PC-3 (cell line): ENCODE measurements around the gene CBFA2T2.

Source experiments
- EZH2 ChIP-seq: fragments of 300-600 bp; sonication (generic); IDR thresholded peaks from one replicate; pipeline ENCODE4 v1.6.1; 2017; ENCODE audit warnings: antibody characterized with exemption, mild to moderate bottlenecking, low read length; ENCODE audit not compliant: unreplicated experiment
- EZH2phosphoT487 ChIP-seq: fragments of 300-600 bp; sonication (generic); IDR thresholded peaks from 2 replicates; pipeline ENCODE4 v1.6.1; 2018; ENCODE audit warnings: mild to moderate bottlenecking, antibody characterized with exemption, low read length, borderline replicate concordance
- TF ChIP-seq, protein P1 (sequence below): fragments of 300-600 bp; sonication (generic); conservative IDR thresholded peaks from 2 replicates; pipeline ENCODE4 v1.5.1; 2017; ENCODE audit warnings: antibody characterized with exemption, low read depth, mild to moderate bottlenecking, low read length

DNA sequence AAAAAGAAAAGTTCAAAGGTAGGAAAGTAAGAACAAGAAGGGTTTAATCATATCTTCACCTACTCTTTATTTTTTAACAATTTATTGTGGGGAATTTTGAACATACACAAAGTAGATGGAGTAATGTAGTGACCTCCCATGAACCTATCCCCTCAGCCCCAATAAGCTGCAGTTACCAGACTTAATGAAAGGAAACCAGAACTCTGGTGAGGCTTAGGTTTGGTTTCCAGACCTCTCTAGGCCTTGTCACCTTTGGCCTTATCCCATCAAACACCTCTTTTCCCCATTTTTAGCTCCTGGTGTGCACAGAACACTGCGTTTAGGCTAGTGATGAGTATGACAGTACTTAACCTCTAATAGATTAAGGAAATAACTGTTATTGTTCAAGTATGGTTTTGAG, 42.0 kb downstream of the CBFA2T2 start:
- TF ChIP-seq EZH2 (no peak), EZH2phosphoT487 (no peak)
- TF ChIP-seq, protein P1, sequence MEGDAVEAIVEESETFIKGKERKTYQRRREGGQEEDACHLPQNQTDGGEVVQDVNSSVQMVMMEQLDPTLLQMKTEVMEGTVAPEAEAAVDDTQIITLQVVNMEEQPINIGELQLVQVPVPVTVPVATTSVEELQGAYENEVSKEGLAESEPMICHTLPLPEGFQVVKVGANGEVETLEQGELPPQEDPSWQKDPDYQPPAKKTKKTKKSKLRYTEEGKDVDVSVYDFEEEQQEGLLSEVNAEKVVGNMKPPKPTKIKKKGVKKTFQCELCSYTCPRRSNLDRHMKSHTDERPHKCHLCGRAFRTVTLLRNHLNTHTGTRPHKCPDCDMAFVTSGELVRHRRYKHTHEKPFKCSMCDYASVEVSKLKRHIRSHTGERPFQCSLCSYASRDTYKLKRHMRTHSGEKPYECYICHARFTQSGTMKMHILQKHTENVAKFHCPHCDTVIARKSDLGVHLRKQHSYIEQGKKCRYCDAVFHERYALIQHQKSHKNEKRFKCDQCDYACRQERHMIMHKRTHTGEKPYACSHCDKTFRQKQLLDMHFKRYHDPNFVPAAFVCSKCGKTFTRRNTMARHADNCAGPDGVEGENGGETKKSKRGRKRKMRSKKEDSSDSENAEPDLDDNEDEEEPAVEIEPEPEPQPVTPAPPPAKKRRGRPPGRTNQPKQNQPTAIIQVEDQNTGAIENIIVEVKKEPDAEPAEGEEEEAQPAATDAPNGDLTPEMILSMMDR, result no peak
